DMS 273 (cell line): Measurements from ENCODE around the gene RIPOR3.

Experiments used
- DNase-seq: peaks from one replicate; lab custom pipeline; 2025; ENCODE audit not compliant: unreplicated experiment; lab: John Stamatoyannopoulos, UW

RIPOR3 gene, protein sequence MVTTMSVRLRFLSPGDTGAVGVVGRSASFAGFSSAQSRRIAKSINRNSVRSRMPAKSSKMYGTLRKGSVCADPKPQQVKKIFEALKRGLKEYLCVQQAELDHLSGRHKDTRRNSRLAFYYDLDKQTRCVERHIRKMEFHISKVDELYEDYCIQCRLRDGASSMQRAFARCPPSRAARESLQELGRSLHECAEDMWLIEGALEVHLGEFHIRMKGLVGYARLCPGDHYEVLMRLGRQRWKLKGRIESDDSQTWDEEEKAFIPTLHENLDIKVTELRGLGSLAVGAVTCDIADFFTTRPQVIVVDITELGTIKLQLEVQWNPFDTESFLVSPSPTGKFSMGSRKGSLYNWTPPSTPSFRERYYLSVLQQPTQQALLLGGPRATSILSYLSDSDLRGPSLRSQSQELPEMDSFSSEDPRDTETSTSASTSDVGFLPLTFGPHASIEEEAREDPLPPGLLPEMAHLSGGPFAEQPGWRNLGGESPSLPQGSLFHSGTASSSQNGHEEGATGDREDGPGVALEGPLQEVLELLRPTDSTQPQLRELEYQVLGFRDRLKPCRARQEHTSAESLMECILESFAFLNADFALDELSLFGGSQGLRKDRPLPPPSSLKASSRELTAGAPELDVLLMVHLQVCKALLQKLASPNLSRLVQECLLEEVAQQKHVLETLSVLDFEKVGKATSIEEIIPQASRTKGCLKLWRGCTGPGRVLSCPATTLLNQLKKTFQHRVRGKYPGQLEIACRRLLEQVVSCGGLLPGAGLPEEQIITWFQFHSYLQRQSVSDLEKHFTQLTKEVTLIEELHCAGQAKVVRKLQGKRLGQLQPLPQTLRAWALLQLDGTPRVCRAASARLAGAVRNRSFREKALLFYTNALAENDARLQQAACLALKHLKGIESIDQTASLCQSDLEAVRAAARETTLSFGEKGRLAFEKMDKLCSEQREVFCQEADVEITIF

GRCh38 chr20:50690650-50691572 is at the start of gene RIPOR3:
TSS of gene RIPOR3 (minus strand) at chr20:50691542. CDS start at chr20:50691128, 414 bp downstream.
- no peak for DNase-seq

- DNase-seq: no peak
These were observed 46.0 kb upstream of the RIPOR3 start for GRCh38 chr20:50737352-50737751.

DNA sequence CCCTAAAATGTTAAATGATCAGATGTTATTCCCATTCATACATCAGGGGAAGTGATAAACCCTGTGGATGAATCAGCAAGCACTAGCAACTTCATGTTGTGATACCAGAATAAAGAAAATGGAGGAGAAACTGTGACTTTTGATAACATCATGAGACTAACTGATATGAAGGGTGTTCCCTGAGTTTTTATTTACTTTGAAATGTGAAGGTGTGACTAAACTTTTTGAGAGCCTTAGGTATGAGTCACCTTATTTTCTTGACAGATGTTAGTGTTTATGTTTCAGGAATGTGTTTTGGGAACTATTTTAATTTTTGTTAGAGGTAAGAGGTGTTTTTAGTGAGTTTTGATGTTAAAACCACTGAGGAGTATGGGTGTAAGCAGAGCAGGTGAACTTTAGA is 44.5 kb upstream of the RIPOR3 start:
- no peak for DNase-seq

DNA sequence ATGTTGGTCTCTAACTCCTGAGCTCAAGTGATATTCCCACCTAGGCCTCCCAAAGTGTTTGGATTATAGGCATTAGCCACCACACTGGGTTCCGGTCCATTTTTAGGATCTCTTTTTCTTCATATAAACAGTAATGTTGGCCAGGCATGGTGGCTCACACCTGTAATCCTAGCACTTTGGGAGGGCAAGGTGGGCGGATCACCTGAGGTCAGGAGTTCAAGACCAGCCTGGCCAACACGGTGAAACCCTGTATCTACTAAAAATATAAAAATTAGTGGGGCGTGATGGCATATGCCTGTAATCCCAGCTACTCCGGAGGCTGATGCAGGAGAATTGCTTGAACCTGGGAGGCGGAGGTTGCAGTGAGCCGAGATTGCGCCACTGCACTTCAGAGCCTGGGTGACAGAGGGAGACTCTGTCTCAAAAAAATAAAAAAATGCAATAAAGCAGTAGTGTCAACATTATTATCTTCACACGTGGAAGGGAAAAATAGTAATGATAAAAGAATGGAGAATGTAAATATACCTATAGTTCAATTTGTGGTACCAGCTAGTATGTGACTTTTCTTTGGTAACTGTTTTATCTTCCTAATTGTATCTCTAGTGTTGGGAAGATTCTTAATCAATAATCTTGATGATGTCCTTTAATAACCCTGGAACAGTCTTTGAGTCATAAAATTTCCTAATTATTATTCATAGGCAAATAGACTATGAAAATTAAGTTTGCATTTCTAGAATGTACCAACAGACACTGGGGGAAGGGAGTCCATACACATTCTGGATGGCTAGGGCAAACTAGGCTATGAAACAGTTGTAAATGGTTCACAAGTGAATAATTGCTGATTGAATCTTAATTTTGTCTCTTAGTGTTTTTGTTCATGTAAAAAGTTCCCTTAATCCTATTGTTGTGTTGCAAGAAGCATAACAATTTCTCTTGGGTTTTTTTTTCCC is 43.7 kb upstream of the RIPOR3 start:
- no peak for DNase-seq

- DNase-seq: no peak
These were observed 42.5 kb upstream of the RIPOR3 start for GRCh38 chr20:50733644-50734349.

GRCh38 chr20:50731930-50732690 is 40.8 kb upstream of the RIPOR3 start:
- peak; percentile 65 for DNase-seq

DNA sequence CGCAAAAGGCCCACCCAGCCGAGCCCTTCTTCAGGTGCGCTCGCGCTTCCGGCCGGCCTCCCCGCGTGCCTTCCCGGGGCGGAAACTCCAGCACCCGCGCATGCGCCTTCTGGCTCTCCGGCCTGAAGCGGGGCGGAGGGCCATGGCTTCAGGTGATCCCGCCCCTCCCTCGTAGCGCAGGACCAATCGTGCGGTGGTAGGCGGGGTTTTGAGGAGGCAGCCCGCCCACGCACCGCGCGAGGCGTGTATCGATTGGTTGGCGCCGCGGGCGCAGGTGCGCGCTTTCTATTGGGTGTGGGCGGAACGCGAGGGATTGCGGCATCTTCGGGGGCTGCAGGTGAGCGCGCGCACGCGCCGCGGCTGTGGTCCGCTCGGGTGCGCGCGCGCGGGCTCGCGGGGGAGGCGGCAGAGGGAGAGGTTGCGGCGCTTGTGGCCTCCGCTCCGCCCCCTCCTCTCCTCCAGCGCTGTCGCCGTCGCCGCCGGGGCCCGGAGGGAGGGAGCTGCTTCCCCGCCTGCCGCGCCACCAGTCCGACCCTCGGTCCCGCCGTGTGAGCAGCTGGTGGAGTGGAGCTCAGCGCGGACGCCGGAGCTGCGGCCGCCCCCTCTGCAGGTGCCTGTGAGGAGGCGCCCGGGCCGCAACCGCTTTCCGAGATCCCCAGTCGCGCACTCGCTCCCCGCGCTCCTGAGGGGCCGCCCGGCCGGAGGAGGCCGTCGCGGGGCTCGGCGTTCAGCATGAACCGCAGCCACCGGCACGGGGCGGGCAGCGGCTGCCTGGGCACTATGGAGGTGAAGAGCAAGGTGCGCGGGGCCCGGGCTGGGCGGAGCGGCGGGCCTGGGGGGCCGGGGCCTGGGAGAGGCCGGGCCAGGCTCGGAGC is 40.0 kb upstream of the RIPOR3 start, which contains the start of gene PARD6B:
PARD6B (plus strand) TSS at position 526 of the 875 bp plus-strand sequence; CDS start at position 733, 207 bp downstream.
- DNase-seq: peak; percentile 100

- no peak for DNase-seq
These were observed 39.4 kb upstream of the RIPOR3 start for GRCh38 chr20:50730765-50731054.

DNA sequence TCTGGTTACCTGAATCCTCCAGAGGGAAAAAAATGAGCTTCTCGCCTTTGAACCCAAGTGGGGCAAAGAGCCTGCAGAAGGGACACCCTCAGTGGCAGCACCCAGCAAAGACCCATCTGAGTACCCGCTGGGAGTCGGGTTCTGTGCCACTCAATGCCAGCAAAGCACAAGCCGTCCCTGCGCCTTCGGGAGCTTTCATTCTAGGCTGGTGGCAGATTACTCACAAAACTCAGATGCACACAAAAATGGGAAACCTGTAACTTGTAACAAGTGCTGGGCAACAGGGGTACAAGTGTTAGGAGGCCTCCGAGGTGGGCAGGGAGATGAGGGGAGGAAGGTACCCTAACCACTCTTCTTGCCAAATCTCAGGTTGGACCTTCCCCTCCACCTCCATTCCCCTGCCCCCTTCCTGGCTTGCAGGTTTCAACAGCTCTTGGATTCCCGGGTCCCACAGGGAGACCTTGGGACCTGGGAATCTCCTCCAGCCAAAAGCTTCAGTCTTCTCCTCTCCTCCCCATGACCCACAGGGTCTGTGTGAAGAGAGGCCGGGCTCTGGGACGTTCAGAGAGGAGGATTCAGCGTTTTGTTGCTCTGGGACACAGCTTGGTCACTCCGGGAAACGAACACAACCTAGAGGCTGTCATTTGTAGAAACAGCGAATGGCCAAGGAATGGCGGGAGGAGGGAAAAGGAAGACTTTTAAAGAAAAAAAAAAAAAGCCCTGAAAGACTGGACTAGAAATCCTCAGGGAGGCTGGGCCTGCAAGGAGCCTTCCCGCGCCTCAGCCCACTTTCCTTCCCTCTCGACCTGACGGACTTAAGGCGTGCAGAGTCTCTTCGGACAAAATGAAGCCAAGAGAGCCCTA is 38.8 kb upstream of the RIPOR3 start:
- peak; percentile 29 for DNase-seq

DNA sequence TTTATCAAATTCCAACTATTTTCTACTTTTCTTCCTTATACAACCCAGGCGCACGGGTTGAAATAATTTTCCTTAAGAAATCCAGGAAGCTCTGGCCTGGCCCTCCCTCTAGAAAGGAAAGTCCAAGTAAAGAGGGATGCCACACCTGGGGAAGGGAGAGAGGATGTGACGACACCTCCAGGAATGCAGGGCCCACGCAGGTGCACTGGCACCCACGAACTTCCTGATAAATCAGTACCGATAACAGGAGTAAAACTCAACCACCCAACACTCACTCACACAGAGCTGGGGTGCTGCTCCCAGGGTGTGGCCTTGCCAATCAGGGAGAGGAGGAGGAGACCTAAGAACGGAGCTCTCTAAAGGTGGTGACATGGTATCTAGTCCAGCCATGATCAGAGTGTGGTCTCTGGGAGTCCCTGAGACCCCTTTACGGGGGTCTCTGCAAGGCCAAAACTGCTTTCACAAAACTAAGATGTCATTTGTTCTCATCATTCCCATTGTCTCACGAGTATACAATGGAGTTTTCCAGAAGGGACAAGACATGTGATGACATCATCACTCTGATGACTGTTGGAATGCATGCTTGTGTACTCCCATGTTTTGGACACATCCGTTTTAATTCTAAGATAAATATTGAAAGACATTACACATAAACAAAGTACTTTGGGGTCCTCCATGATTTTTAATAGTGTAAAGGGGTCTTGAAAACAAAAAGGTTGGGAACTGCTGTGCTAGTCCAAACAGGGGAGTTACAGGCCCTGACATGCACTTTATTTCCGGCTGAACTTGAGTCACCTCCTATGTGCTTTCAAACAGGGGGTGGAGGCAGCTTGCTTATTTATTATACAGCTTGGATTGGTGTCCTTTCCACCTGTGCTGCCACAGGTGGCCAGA is 37.9 kb upstream of the RIPOR3 start:
- DNase-seq: no peak

- DNase-seq: no peak
These were observed 37.2 kb upstream of the RIPOR3 start for GRCh38 chr20:50728486-50728980.

GRCh38 chr20:50727792-50728485 is 36.6 kb upstream of the RIPOR3 start:
- no peak for DNase-seq

DNA sequence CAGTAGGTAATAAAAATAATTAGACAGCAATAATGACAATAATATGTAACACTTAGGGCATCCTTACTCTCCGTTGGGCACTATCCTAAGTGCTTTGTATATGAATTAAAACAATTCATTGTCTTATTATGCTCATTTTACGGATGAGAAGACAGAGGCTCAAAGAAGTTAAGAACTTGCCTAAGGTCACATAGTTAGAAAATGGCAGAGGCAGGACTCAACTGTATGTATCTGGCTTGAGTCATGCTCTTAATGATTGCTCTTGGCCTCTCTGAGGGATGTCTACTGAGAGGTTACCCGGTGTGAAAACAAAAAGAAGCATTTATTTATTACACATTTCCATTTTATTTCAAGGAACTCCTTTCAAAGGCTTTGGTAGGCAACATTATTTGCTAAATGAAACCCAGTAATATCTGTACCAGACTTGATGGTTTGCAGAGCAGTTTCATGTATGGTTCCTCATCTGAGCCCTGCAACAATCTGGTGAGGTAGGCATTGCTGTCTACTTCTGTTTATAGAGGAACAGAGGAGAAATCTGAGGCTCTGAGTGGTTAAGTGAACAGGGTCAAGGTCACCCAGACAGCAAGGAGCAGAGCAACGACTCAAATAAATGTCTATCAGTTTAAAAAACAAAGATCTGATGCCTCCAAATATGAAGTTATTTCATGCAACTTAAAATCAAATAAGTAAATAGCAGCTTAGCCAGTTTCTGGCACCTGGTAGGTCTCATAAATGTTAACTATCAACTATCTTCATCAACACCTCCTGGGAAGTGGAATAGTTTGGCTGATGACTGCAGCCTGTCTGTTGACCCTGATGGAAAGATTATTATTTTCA is 35.8 kb upstream of the RIPOR3 start:
- DNase-seq: no peak

GRCh38 chr20:50725724-50726005 is 34.3 kb upstream of the RIPOR3 start:
- DNase-seq: no peak
